GM19324 (cell line): ENCODE data around the gene P2RX6.
"Not testable (repeated sequence)": the region's sequence is repeated elsewhere in the genome, so short reads cannot be mapped to it uniquely, and the experiment has no call there.

ENCODE experiments used
- ATAC-seq: cut with Tn5 transposase; IDR thresholded peaks from one replicate; pipeline ENCODE4 v1.9.1; 2021; ENCODE audit warnings: mild to moderate bottlenecking, moderate library complexity; ENCODE audit not compliant: unreplicated experiment, low FRiP score

P2RX6 gene

GRCh38 chr22:21071796-21072195, 56.8 kb downstream of the P2RX6 start:
- not testable (repeated sequence) for ATAC-seq

GRCh38 chr22:21073023-21073422, 58.1 kb downstream of the P2RX6 start:
- ATAC-seq, result no peak

GRCh38 chr22:21073482-21073881, 58.5 kb downstream of the P2RX6 start:
- ATAC-seq, result no peak

- no peak for ATAC-seq
These were observed 59.2 kb downstream of the P2RX6 start for GRCh38 chr22:21074102-21074715.

GRCh38 chr22:21075516-21076138, 60.7 kb downstream of the P2RX6 start:
- no peak for ATAC-seq

- no peak for ATAC-seq
These were observed 62.1 kb downstream of the P2RX6 start for GRCh38 chr22:21076912-21077625.
